Tibial nerve (tissue), 4 donors: ENCODE data around the gene NBPF14. TPM values are rescaled to one million over a fixed set of nuclear protein-coding genes. Genes with fewer than 3 reads are reported as not detected.
"Not testable (repeated sequence)": the region's sequence is repeated elsewhere in the genome, so short reads cannot be mapped to it uniquely, and the experiment has no call there.

Experiments
- DNase-seq, 2 donors: peaks; one replicate each; pipeline ENCODE4 v3.0.0-alpha.2; 2019; ENCODE audit warnings: low spot score in 2 of 2
- H3K27ac ChIP-seq, 4 donors: fragments of 200-600 bp; sonication (generic) in 3 of 4; one replicate each; pipeline ENCODE4 v1.5.1; 2017 to 2019; ENCODE audit warnings: mild to moderate bottlenecking in 1 of 4
- H3K27me3 ChIP-seq, 2 donors: fragments of 200-600 bp; sonication (generic) in 1 of 2; one replicate each; pipeline versions ENCODE4 v1.5.1 to v1.6.0; 2017 to 2019
- H3K36me3 ChIP-seq, 3 donors: fragments of 200-600 bp; sonication (generic); one replicate each; pipeline ENCODE4 v1.5.1; 2018 to 2019
- H3K4me1 ChIP-seq, 4 donors: fragments of 200-600 bp; sonication (generic) in 3 of 4; one replicate each; pipeline ENCODE4 v1.5.1; 2017 to 2019
- H3K4me3 ChIP-seq, 4 donors: fragments of 200-600 bp; sonication (generic) in 3 of 4; one replicate each; pipeline ENCODE4 v1.5.1; 2017 to 2019; ENCODE audit warnings: mild to moderate bottlenecking in 1 of 4, moderate library complexity in 1 of 4
- H3K9me3 ChIP-seq, 4 donors: fragments of 200-600 bp; sonication (generic) in 3 of 4; one replicate each; pipeline ENCODE4 v1.5.1; 2017 to 2019
- CTCF ChIP-seq, 5 experiments: fragments of 200-600 bp in 3 of 5; fragments of 450-650 bp in 2 of 5; sonication (generic) in 3 of 5; IDR thresholded peaks; one replicate each; pipeline ENCODE4 v1.5.1; 2016 to 2019; ENCODE audit warnings: antibody characterized with exemption in 5 of 5, mild to moderate bottlenecking in 3 of 5, moderate library complexity in 2 of 5
- WGBS, 2 donors: methylation state at CpG; one replicate each; pipeline ENCODE4 v1.1.5; 2018; 5-methylcytosine and 5-hydroxymethylcytosine counted together
- total RNA-seq, 4 donors: library from RNA; depleted of rRNA; stranded (reverse); fragments of >200 nt; gene quantifications; one replicate each; pipeline ENCODE4 v1.1.0, GENCODE V29; 2016

NBPF14 gene
- 10 to 100 TPM; 22.0 to 47.2 (median 34.6) TPM for total RNA-seq

GRCh38 chr1:148595911-148596310, at the start of gene NBPF14:
Gene NBPF14 (minus strand): TSS chr1:148596011. CDS start chr1:148595717, 294 bp downstream.
- not testable (repeated sequence) for H3K9me3 ChIP-seq, DNase-seq, H3K27me3 ChIP-seq, H3K27ac ChIP-seq, H3K4me3 ChIP-seq, H3K4me1 ChIP-seq, H3K36me3 ChIP-seq
- no CpG with 5 or more reads among the region's 5 CpGs for WGBS, 2 donors

DNA sequence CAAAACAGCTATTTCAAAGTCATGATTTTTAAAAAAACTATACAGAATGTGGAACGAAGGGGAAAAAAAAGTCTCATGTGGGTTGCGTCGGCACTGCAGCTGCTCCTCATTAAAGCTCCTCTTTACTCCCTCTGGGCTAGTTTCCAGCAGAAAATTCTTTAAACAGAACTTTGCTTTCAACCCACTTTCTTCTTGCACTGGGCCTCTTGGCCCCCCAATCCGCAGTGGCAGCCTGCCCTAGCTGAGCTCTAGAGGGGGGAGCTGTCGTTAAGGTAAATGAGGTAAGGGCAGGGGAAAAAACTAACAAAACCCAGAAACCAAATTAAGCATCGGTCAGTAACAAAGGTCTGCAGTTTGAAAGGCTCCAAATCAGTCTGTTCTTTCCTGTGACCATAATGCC, 29.6 kb upstream of the NBPF14 start:
- WGBS, 2 donors: 0% methylated on average over 3 to 5 of the region's 6 CpGs
- not testable (repeated sequence) for H3K36me3 ChIP-seq, H3K4me1 ChIP-seq, H3K9me3 ChIP-seq, H3K4me3 ChIP-seq, H3K27me3 ChIP-seq
- peak overlapping the region in 1 of 4 donors; percentile 75 for H3K27ac ChIP-seq
- DNase-seq: peak in 1 of 2 donors; percentile 5

DNA sequence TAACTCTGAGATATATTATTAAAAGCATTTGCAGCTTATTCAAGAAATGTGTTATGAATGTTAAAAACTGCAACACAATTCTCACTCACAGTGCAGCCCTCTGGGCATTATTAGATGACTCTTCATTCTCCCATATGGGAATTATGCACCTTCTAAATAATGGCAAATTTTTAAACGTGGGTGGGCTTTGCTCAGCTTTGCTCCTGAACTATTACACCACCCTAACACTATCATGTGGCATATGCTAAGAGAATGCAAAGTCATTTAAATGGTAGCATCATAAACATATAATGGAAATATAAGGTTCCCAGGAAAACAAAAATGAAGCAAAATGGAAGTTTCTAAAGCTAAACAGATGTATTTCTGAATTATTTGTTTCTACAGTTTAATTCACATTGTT, 22.4 kb upstream of the NBPF14 start:
- no CpG with 5 or more reads among the region's 1 CpG for WGBS, 2 donors

GRCh38 chr1:148605266-148605665, 9.5 kb upstream of the NBPF14 start:
- H3K27ac ChIP-seq: peak overlapping the region in 1 of 4 donors; percentile 28
- H3K4me1 ChIP-seq, H3K4me3 ChIP-seq, H3K9me3 ChIP-seq, H3K36me3 ChIP-seq, DNase-seq, H3K27me3 ChIP-seq: not testable (repeated sequence)
- 14 to 25% methylated on average over 1 of the region's 2 CpGs for WGBS, 2 donors

More for the DNA sequence above, 22.4 kb upstream of the NBPF14 start:
- not testable (repeated sequence) for H3K9me3 ChIP-seq, H3K4me1 ChIP-seq, H3K27me3 ChIP-seq, H3K4me3 ChIP-seq, H3K27ac ChIP-seq, DNase-seq, H3K36me3 ChIP-seq

DNA sequence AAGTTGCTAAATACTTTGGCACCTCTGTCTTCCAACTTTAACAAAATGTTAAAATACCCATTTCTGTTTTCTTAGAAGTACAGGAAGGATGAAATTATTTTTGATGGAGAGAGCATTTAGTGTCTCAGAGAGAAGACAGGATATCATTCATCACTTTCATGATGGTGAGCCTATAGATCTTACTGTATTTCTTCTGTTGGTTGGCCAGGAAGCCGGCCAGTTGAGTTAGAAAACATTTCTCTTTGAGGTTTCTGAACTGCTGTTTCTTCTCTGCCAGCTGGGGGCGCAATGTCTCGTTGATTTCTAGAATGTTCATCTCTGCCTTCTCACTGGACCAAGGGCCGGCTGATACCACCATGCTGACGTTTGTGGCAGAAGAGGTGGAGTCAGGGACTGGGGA, 451 bp downstream of the NBPF14 start:
- peak in 1 of 5 experiments; percentile 24 for TF ChIP-seq CTCF (IDR thresholded peaks at IDR 0.05)
- 8 to 13% methylated on average over 1 to 3 of the region's 5 CpGs for WGBS, 2 donors
- not testable (repeated sequence) for H3K9me3 ChIP-seq, H3K27me3 ChIP-seq, H3K4me1 ChIP-seq, H3K4me3 ChIP-seq, H3K27ac ChIP-seq, DNase-seq, H3K36me3 ChIP-seq

GRCh38 chr1:148591098-148591497, 4.7 kb downstream of the NBPF14 start:
- H3K4me3 ChIP-seq, H3K36me3 ChIP-seq, H3K9me3 ChIP-seq, H3K27ac ChIP-seq, DNase-seq, H3K4me1 ChIP-seq, H3K27me3 ChIP-seq: not testable (repeated sequence)
- WGBS, 2 donors: no CpG with 5 or more reads among the region's 5 CpGs

GRCh38 chr1:148532158-148532557, 63.7 kb downstream of the NBPF14 start:
- not testable (repeated sequence) for H3K9me3 ChIP-seq, H3K27me3 ChIP-seq, H3K27ac ChIP-seq, DNase-seq, H3K4me3 ChIP-seq, H3K4me1 ChIP-seq
- H3K36me3 ChIP-seq: peaks cover 0 to 13% (median 0%) of the 10 kb centered on the region in 3 donors
- WGBS, 2 donors: 80% methylated on average over 1 of the region's 4 CpGs; no CpG with 5 or more reads in 1 of the 2 donors

- not testable (repeated sequence) for H3K9me3 ChIP-seq, H3K36me3 ChIP-seq, H3K4me1 ChIP-seq, H3K27ac ChIP-seq, H3K27me3 ChIP-seq
- DNase-seq: peak in 1 of 2 donors; percentile 5
- 5 to 6% methylated on average over 13 to 15 of the region's 25 CpGs for WGBS, 2 donors
- H3K4me3 ChIP-seq: peak overlapping the region in 3 of 4 donors; percentile 9 to 39 (median 28)
These were observed 66.7 kb downstream of the NBPF14 start for GRCh38 chr1:148529101-148529567.

GRCh38 chr1:148528591-148528990, 67.2 kb downstream of the NBPF14 start:
- TF ChIP-seq CTCF (IDR thresholded peaks at IDR 0.05): peak in 1 of 5 experiments; percentile 4
- H3K36me3 ChIP-seq, DNase-seq, H3K4me1 ChIP-seq, H3K27me3 ChIP-seq, H3K9me3 ChIP-seq, H3K27ac ChIP-seq: not testable (repeated sequence)
- peak overlapping the region in 1 of 4 donors; percentile 39 for H3K4me3 ChIP-seq
- 0% methylated on average over 3 of the region's 24 CpGs; no CpG with 5 or more reads in 1 of the 2 donors for WGBS, 2 donors

GRCh38 chr1:148526587-148526986, 69.2 kb downstream of the NBPF14 start:
- H3K27ac ChIP-seq, H3K4me3 ChIP-seq, H3K4me1 ChIP-seq, H3K9me3 ChIP-seq, H3K36me3 ChIP-seq, DNase-seq, H3K27me3 ChIP-seq: not testable (repeated sequence)
- WGBS, 2 donors: 92% methylated on average over 2 of the region's 2 CpGs; no CpG with 5 or more reads in 1 of the 2 donors

DNA sequence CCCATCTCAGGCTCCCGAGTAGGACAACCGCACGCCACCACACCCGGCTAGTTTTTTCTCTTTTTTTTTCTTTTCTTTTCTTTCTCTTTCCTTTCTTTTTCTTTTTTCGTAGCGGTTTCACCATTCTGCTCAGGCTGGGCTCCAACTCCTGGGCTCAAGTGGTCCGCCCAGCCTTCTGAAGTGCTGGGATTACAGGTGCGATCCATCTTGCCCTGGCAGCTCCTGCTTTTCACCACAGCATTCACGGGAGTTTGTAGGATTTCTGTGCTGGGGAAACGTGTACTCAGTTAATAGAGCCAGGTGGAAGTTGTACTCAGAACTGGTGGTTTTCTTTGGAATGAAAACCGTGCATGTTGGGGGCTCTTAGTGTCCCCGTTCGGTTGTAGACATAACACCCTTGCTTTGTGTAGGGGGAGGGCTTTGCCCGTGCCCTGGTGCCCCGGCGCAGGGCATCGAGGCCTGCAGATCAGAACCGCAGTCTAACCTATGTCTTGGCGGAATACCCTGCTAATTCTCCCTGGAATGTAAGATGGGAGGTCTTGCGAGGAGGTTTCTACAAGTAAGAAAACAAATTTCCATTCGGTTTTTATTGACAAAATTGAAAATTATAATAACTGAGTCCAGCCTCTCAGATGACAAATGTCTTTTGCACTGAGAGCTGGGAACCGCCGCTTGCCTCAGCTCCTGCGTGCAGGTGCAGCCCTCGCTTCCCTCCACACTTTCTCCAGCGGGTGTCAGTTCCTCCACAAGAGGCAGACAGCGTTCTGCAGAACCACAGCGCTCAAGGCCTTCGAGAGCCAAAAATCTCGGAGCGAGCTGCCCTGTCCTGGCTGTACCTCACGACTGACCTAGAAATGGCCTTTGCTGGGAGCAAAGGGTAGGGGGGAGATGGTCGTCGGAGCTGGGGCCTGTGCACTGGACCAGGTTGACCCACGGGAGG, 72.3 kb downstream of the NBPF14 start:
- H3K9me3 ChIP-seq, DNase-seq, H3K36me3 ChIP-seq, H3K4me1 ChIP-seq, H3K27me3 ChIP-seq: not testable (repeated sequence)
- Histone ChIP-seq H3K4me3 (peak overlapping the region in 1 of 4 donors; percentile 38), H3K27ac (peak overlapping the region in 1 of 4 donors; percentile 29)
- WGBS, 2 donors: 20 to 25% methylated on average over 6 to 9 of the region's 35 CpGs
